H1 (cell line): ENCODE measurements around the gene ARHGEF7. TPM values are rescaled to one million over a fixed set of nuclear protein-coding genes. Genes with fewer than 3 reads are reported as not detected.

Source experiments
- EP300 ChIP-seq, 2 experiments: IDR thresholded peaks; 1 replicate in 1 of 2; 2 replicates in 1 of 2; pipeline ENCODE4 v1.6.1; 2011 to 2012; ENCODE audit warnings: low read depth in 2 of 2, low read length in 2 of 2, mild to moderate bottlenecking in 2 of 2, borderline replicate concordance in 1 of 2, inconsistent platforms in 1 of 2, moderate library complexity in 1 of 2
- JUND ChIP-seq: IDR thresholded peaks from 2 replicates; pipeline ENCODE4 v1.6.1; 2011; ENCODE audit warnings: mild to moderate bottlenecking, improper control_type of control experiment, low read length
- KDM5A ChIP-seq: fragments of 200-600 bp; IDR thresholded peaks from 2 replicates; pipeline ENCODE4 v1.7.1; 2012; ENCODE audit warnings: mild to moderate bottlenecking, low read length, inconsistent platforms, mixed read lengths
- polyA plus RNA-seq, 7 experiments: library from polyadenylated mRNA; depleted of rRNA in 3 of 7; stranded (reverse) in 5 of 7; unstranded in 2 of 7; fragments of >200 nt in 5 of 7; fragments of 200-250 nt in 2 of 7; gene quantifications; 1 replicate in 5 of 7; 2 replicates in 1 of 7; 4 replicates in 1 of 7; pipeline versions ENCODE4 v1.2.1 to v1.2.3, GENCODE V29; 2011 to 2013; ENCODE audit warnings: missing spikeins in 2 of 7, mixed read lengths in 2 of 7
- total RNA-seq: library from RNA; stranded (reverse); fragmentation: NEBNext Ultra II Directional; extraction: Animal tissue kit (Norgen Biotek cat#: 25700); gene quantifications from 2 replicates; pipeline ENCODE4 v1.2.1, GENCODE V29; 2021

ARHGEF7 gene
- total and polyA plus RNA-seq, 2 of the 8 experiments (the other 6 are each of a cell fraction or from before 2014, with no cell fraction given) = 26.2 to 56.5 TPM

- TF ChIP-seq EP300 (IDR thresholded peaks at IDR 0.05; ENCODE audit: borderline replicate concordance in 1 of 2, low read depth in 2 of 2, low read length in 2 of 2) (no peak), KDM5A (no peak), JUND (no peak)
Measured at GRCh38 chr13:111166882-111167675, 52.0 kb downstream of the ARHGEF7 start (continued).
